Parathyroid adenoma (tissue), 2 donors: Measurements from ENCODE around the gene COMMD3.
"Not testable (repeated sequence)": the region's sequence is repeated elsewhere in the genome, so short reads cannot be mapped to it uniquely, and the experiment has no call there.

Source experiments
- H2AFZ ChIP-seq: fragments of 300-600 bp; sonication (generic); one replicate; pipeline ENCODE4 v1.7.0; 2017; ENCODE audit warnings: antibody characterized with exemption, mild to moderate bottlenecking
- H3K27ac ChIP-seq: fragments of 300-600 bp; sonication (generic); one replicate; pipeline ENCODE4 v1.7.0; 2017
- H3K27me3 ChIP-seq: fragments of 300-600 bp; sonication (generic); one replicate; pipeline ENCODE4 v1.7.0; 2017; ENCODE audit warnings: low read length; ENCODE audit not compliant: control insufficient read depth, insufficient read depth
- H3K36me3 ChIP-seq: fragments of 300-600 bp; sonication (generic); one replicate; pipeline ENCODE4 v1.7.0; 2017; ENCODE audit warnings: low read length; ENCODE audit not compliant: control insufficient read depth, insufficient read depth
- H3K4me1 ChIP-seq: fragments of 300-600 bp; sonication (generic); one replicate; pipeline ENCODE4 v1.7.0; 2017; ENCODE audit warnings: control low read depth
- H3K4me2 ChIP-seq: fragments of 300-600 bp; sonication (generic); one replicate; pipeline ENCODE4 v1.7.0; 2017; ENCODE audit warnings: low read length
- H3K4me3 ChIP-seq: fragments of 300-600 bp; sonication (generic); one replicate; pipeline ENCODE4 v1.7.0; 2017; ENCODE audit warnings: low read depth, low read length
- H3K79me2 ChIP-seq: fragments of 300-600 bp; sonication (generic); one replicate; pipeline ENCODE4 v1.7.0; 2017; ENCODE audit warnings: control low read depth
- H3K9ac ChIP-seq: fragments of 300-600 bp; sonication (generic); one replicate; pipeline ENCODE4 v1.7.0; 2017; ENCODE audit warnings: mild to moderate bottlenecking
- H3K9me3 ChIP-seq: fragments of 300-600 bp; sonication (generic); one replicate; pipeline ENCODE4 v1.7.0; 2017; ENCODE audit warnings: low read length; ENCODE audit not compliant: control insufficient read depth
- TF ChIP-seq, protein P1 (sequence below): fragments of 300-600 bp; sonication (generic); IDR thresholded peaks from one replicate; pipeline ENCODE4 v1.7.0; 2017; ENCODE audit warnings: antibody characterized with exemption, mild to moderate bottlenecking
- donor health status: primary hyperparathyroidism.

Gene COMMD3

DNA sequence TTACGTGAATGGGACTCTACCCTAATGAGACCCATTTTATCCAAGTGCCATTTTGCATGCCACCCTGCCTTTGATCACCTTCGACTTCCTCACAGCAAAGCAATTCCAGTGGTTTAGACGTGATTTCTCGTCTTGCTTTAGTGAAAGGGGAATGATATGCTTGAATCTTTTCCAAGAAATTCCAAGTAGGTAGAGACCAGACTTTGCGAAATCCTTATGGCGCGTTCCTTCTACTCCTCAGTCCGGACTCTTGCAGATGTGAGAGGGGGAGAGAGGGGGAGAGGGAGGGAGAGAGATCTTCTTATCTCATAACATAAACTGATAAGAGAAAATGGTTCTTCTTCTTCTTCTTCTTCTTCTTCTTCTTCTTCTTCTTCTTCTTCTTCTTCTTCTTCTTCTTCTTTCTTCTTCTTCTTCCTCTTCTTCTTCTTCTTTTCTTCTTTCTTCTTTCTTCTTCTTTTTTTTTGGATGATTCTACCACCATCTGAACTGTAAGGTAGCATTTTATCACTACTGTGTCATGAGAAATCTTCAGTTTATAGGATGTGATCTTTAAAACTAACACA, 30.0 kb downstream of the COMMD3 start:
- no peak overlapping the region for H3K4me3 ChIP-seq

DNA sequence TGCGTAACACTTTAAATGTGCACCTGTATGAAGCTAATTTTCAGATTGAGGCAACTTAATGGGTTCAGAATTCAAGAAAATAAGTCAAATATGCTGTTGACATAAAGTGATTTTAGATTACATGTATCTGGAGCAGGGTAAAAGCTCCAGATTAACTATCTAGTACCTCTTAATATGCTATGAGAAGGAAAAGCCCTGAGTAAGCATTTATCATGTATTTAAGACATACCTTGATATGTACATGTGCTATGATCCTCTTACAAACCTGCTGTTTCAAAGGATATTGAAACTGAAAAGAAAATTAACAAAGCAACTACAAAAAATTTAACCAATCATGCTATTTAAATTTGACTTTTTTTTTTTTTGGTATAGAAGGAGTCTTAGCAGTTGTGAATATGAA, 33.6 kb downstream of the COMMD3 start:
- H3K9ac ChIP-seq: no peak overlapping the region
- no peaks in the 10 kb centered on the region for H3K9me3 ChIP-seq
- TF ChIP-seq, protein P1, sequence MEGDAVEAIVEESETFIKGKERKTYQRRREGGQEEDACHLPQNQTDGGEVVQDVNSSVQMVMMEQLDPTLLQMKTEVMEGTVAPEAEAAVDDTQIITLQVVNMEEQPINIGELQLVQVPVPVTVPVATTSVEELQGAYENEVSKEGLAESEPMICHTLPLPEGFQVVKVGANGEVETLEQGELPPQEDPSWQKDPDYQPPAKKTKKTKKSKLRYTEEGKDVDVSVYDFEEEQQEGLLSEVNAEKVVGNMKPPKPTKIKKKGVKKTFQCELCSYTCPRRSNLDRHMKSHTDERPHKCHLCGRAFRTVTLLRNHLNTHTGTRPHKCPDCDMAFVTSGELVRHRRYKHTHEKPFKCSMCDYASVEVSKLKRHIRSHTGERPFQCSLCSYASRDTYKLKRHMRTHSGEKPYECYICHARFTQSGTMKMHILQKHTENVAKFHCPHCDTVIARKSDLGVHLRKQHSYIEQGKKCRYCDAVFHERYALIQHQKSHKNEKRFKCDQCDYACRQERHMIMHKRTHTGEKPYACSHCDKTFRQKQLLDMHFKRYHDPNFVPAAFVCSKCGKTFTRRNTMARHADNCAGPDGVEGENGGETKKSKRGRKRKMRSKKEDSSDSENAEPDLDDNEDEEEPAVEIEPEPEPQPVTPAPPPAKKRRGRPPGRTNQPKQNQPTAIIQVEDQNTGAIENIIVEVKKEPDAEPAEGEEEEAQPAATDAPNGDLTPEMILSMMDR: no peak
- H3K79me2 ChIP-seq: no peaks in the 10 kb centered on the region
- no peak overlapping the region for H3K4me3 ChIP-seq
- H3K4me1 ChIP-seq: no peaks in the 10 kb centered on the region
- H3K4me2 ChIP-seq: no peak overlapping the region
- no peak overlapping the region for H2AFZ ChIP-seq
- H3K27me3 ChIP-seq: peaks cover 12% of the 10 kb centered on the region
- no peak overlapping the region for H3K27ac ChIP-seq
- H3K36me3 ChIP-seq: no peaks in the 10 kb centered on the region

More for the DNA sequence above, 30.0 kb downstream of the COMMD3 start:
- H2AFZ ChIP-seq: no peak overlapping the region
- H3K4me1 ChIP-seq: no peaks in the 10 kb centered on the region
- H3K36me3 ChIP-seq: no peaks in the 10 kb centered on the region
- H3K27ac ChIP-seq: no peak overlapping the region
- H3K9ac ChIP-seq: no peak overlapping the region
- TF ChIP-seq, protein P1: no peak
- no peaks in the 10 kb centered on the region for H3K9me3 ChIP-seq
- H3K4me2 ChIP-seq: no peak overlapping the region
- no peaks in the 10 kb centered on the region for H3K79me2 ChIP-seq
- peaks cover 23% of the 10 kb centered on the region for H3K27me3 ChIP-seq

DNA sequence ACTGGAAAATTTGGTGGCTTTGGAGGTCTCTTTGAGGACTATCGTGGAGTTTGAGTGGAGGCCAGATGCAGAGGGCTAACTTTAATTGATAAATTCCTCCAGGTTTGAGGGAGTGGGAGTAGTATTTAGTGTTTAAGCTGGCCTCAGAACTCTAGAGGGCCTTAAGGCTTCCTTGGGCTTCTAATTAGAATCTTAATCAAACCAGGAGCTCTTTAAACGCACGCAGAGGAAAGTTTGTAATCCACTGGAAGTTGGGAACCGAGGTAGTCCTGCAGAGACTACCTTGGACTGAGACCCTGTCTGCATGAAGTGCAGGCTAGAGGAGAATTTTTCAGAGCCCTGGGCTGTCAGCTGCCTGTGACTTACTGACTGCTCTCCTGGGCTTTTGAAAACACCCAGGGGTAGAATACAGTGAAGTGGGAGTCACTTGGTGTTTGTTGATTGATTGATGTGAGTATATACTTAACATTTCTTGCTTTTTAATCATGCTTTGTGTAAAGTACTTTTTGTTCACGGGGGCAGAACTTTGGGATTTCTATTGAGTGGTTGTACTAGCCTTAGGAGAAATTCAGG, 35.0 kb downstream of the COMMD3 start:
- H2AFZ ChIP-seq: no peak overlapping the region
- no peak overlapping the region for H3K4me3 ChIP-seq
- no peaks in the 10 kb centered on the region for H3K4me1 ChIP-seq
- TF ChIP-seq, protein P1: no peak
- H3K9me3 ChIP-seq: no peaks in the 10 kb centered on the region
- H3K79me2 ChIP-seq: no peaks in the 10 kb centered on the region
- H3K9ac ChIP-seq: no peak overlapping the region
- no peak overlapping the region for H3K4me2 ChIP-seq
- H3K36me3 ChIP-seq: no peaks in the 10 kb centered on the region
- H3K27ac ChIP-seq: no peak overlapping the region
- H3K27me3 ChIP-seq: no peaks in the 10 kb centered on the region

DNA sequence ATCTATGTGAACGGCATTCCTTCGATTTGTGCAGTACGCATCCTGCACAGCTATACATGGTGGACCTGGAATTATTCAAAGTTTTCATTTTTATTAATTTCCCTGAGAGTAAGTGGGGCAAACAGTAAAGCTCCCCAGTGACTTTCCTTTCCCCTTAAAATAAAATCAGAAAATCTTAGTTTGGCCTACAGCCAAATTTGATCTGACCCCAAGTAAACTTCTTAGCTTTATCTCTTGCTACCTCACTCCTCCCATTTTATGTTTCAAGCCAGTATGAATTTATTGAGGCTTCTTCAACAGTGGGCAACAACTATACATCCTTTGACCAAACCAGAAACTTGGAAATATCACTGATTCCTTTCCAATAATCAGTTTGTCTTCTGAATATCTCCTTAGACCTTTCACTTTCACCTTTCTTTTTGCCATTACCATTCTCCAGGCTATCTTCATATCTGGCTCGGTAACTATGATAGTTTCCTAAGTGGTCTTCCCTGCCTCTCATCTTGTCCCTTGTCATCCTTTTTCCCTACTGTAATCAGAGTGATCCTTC, 40.2 kb downstream of the COMMD3 start:
- H3K4me3 ChIP-seq: no peak overlapping the region
- TF ChIP-seq, protein P1: no peak
- no peaks in the 10 kb centered on the region for H3K4me1 ChIP-seq
- H3K4me2 ChIP-seq: no peak overlapping the region
- no peak overlapping the region for H3K9ac ChIP-seq
- H3K79me2 ChIP-seq: no peaks in the 10 kb centered on the region
- no peak overlapping the region for H3K27ac ChIP-seq
- no peaks in the 10 kb centered on the region for H3K9me3 ChIP-seq
- no peaks in the 10 kb centered on the region for H3K36me3 ChIP-seq
- H2AFZ ChIP-seq: no peak overlapping the region
- H3K27me3 ChIP-seq: no peaks in the 10 kb centered on the region

DNA sequence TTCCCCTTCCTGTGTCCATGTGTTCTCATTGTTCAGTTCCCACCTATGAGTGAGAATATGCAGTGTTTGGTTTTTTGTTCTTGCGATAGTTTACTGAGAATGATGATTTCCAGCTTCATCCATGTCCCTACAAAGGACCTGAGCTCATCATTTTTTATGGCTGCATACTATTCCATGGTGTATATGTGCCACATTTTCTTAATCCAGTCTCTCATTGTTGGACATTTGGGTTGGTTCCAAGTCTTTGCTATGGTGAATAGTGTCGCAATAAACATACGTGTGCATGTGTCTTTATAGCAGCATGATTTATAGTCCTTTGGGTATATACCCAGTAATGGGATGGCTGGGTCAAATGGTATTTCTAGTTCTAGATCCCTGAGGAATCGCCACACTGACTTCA, 41.6 kb downstream of the COMMD3 start:
- H3K4me2 ChIP-seq, H3K4me1 ChIP-seq, H3K27me3 ChIP-seq, H3K4me3 ChIP-seq, H3K27ac ChIP-seq, H3K36me3 ChIP-seq, H3K9me3 ChIP-seq, H3K79me2 ChIP-seq, H3K9ac ChIP-seq, H2AFZ ChIP-seq: not testable (repeated sequence)
